H1 (cell line): ENCODE results near the gene DYNC1LI1. TPM values are rescaled to one million over a fixed set of nuclear protein-coding genes. Genes with fewer than 3 reads are reported as not detected.

Source experiments
- NANOG ChIP-seq: IDR thresholded peaks from 2 replicates; pipeline ENCODE4 v1.6.1; 2011; ENCODE audit warnings: low read length, low read depth, mild to moderate bottlenecking, inconsistent platforms; ENCODE audit not compliant: insufficient read depth, poor library complexity, severe bottlenecking
- RAD21 ChIP-seq, 2 experiments: IDR thresholded peaks in 1 of 2; conservative IDR thresholded peaks in 1 of 2; 2 replicates each; pipeline ENCODE4 v1.6.1; 2011; ENCODE audit warnings: low read depth in 2 of 2, low read length in 2 of 2, improper control_type of control experiment in 1 of 2, inconsistent platforms in 1 of 2, mild to moderate bottlenecking in 1 of 2, moderate library complexity in 1 of 2
- RXRA ChIP-seq: IDR thresholded peaks from 2 replicates; pipeline ENCODE4 v1.6.1; 2011; ENCODE audit warnings: low read depth, mild to moderate bottlenecking, low read length, moderate library complexity; ENCODE audit not compliant: insufficient read depth
- polyA plus RNA-seq, 7 experiments: library from polyadenylated mRNA; depleted of rRNA in 3 of 7; stranded (reverse) in 5 of 7; unstranded in 2 of 7; fragments of >200 nt in 5 of 7; fragments of 200-250 nt in 2 of 7; gene quantifications; 1 replicate in 5 of 7; 2 replicates in 1 of 7; 4 replicates in 1 of 7; pipeline versions ENCODE4 v1.2.1 to v1.2.3, GENCODE V29; 2011 to 2013; ENCODE audit warnings: missing spikeins in 2 of 7, mixed read lengths in 2 of 7
- total RNA-seq: library from RNA; stranded (reverse); fragmentation: NEBNext Ultra II Directional; extraction: Animal tissue kit (Norgen Biotek cat#: 25700); gene quantifications from 2 replicates; pipeline ENCODE4 v1.2.1, GENCODE V29; 2021

Gene DYNC1LI1
- total and polyA plus RNA-seq, 2 of the 8 experiments (the other 6 are each of a cell fraction or from before 2014, with no cell fraction given) = 13.6 to 45.1 TPM

- TF ChIP-seq RAD21 (IDR thresholded peaks at IDR 0.05 in 1 of 2, conservative IDR thresholded peaks at IDR 0.05 in 1 of 2; ENCODE audit: low read depth in 2 of 2, low read length in 2 of 2) = no peak
- TF ChIP-seq RXRA = no peak
- no peak for TF ChIP-seq NANOG
- TF ChIP-seq, all 59 proteins: peak for 0
Measured at GRCh38 chr3:32500231-32500630, 70.4 kb downstream of the DYNC1LI1 start (continued).
